Activated CD4-positive, alpha-beta T cell treated with anti-CD3 and anti-CD28 coated beads, Interleukin-2, amount 50 U/mL, for 48 hours (primary cell): Measurements from ENCODE around the gene MYL9.

Source experiments
- DNase-seq, 2 experiments: peaks; one replicate each; pipeline ENCODE4 v3.0.0-alpha.2; 2020

MYL9 gene

GRCh38 chr20:36526521-36527011, 14.8 kb upstream of the MYL9 start:
- no peak for DNase-seq

- no peak for DNase-seq
These were observed 13.8 kb upstream of the MYL9 start for GRCh38 chr20:36527331-36528125.

- no peak for DNase-seq
These were observed 13.0 kb upstream of the MYL9 start for GRCh38 chr20:36528176-36528874.

- DNase-seq, result no peak
These were observed 12.4 kb upstream of the MYL9 start for GRCh38 chr20:36528875-36529417.

GRCh38 chr20:36532388-36532787, 8.9 kb upstream of the MYL9 start:
- no peak for DNase-seq

GRCh38 chr20:36532822-36533221, 8.5 kb upstream of the MYL9 start:
- no peak for DNase-seq

GRCh38 chr20:36538026-36538722, 3.1 kb upstream of the MYL9 start:
- no peak for DNase-seq

GRCh38 chr20:36540551-36541211, 638 bp upstream of the MYL9 start:
- no peak for DNase-seq

GRCh38 chr20:36541768-36542488, 609 bp downstream of the MYL9 start:
- DNase-seq, result no peak

GRCh38 chr20:36542516-36543183, 1.3 kb downstream of the MYL9 start:
- DNase-seq, result no peak

GRCh38 chr20:36543184-36544133, 2.1 kb downstream of the MYL9 start:
- DNase-seq, result no peak

- no peak for DNase-seq
These were observed 3.1 kb downstream of the MYL9 start for GRCh38 chr20:36544134-36545018.

GRCh38 chr20:36546111-36546736, 4.9 kb downstream of the MYL9 start:
- DNase-seq, result no peak

- DNase-seq, result no peak
These were observed 6.1 kb downstream of the MYL9 start for GRCh38 chr20:36547186-36548005.

GRCh38 chr20:36548006-36548315, 6.6 kb downstream of the MYL9 start:
- DNase-seq, result no peak

- no peak for DNase-seq
These were observed 7.6 kb downstream of the MYL9 start for GRCh38 chr20:36548704-36549627.

- DNase-seq, result no peak
These were observed 8.3 kb downstream of the MYL9 start for GRCh38 chr20:36549628-36549941.
